Smooth muscle cell (in vitro differentiated cells): ENCODE results near the gene AURKA. TPM values are rescaled to one million over a fixed set of nuclear protein-coding genes. Genes with fewer than 3 reads are reported as not detected.

Experiments
- DNase-seq: peaks from one replicate; lab custom pipeline; 2025; ENCODE audit not compliant: unreplicated experiment; lab: John Stamatoyannopoulos, UW
- H2AFZ ChIP-seq: fragments of 200-600 bp; sonication (generic); 2 replicates; pipeline ENCODE4 v1.6.0; 2016; ENCODE audit warnings: antibody characterized with exemption, low read depth, mild to moderate bottlenecking
- H3F3A ChIP-seq: fragments of 200-600 bp; sonication (generic); 2 replicates; pipeline ENCODE4 v1.6.0; 2017; ENCODE audit warnings: antibody characterized with exemption, low read depth
- H3K27ac ChIP-seq: fragments of 200-600 bp; sonication (generic); 2 replicates; pipeline ENCODE4 v1.5.1; 2016; ENCODE audit warnings: low read depth, mild to moderate bottlenecking
- H3K27me3 ChIP-seq: fragments of 200-600 bp; sonication (generic); 2 replicates; pipeline ENCODE4 v1.6.1; 2016; ENCODE audit warnings: low read depth, mild to moderate bottlenecking
- H3K36me3 ChIP-seq: fragments of 200-600 bp; sonication (generic); 2 replicates; pipeline ENCODE4 v1.5.1; 2016; ENCODE audit warnings: low read depth
- H3K4me1 ChIP-seq: fragments of 200-600 bp; sonication (generic); 2 replicates; pipeline ENCODE4 v1.5.1; 2016; ENCODE audit warnings: low read depth
- H3K4me2 ChIP-seq: fragments of 200-600 bp; sonication (generic); 2 replicates; pipeline ENCODE4 v1.6.0; 2016; ENCODE audit warnings: mild to moderate bottlenecking
- H3K4me3 ChIP-seq: fragments of 200-600 bp; sonication (generic); 2 replicates; pipeline ENCODE4 v1.5.1; 2016; ENCODE audit warnings: mild to moderate bottlenecking
- H3K79me2 ChIP-seq: fragments of 200-600 bp; sonication (generic); 2 replicates; pipeline ENCODE4 v1.6.0; 2016; ENCODE audit warnings: low read depth, mild to moderate bottlenecking
- H3K9ac ChIP-seq: fragments of 200-600 bp; sonication (generic); 2 replicates; pipeline ENCODE4 v1.6.0; 2016; ENCODE audit warnings: low read depth
- H3K9me3 ChIP-seq: fragments of 200-600 bp; sonication (generic); replicated peaks from 2 replicates; pipeline ENCODE4 v1.5.1; 2016; ENCODE audit warnings: low read depth
- H4K20me1 ChIP-seq: fragments of 200-600 bp; sonication (generic); 2 replicates; pipeline ENCODE4 v1.6.0; 2016; ENCODE audit warnings: low read depth
- WGBS: methylation state at CpG from one replicate; pipeline ENCODE4 v1.1.7; 2016; ENCODE audit warnings: low lambda C conversion rate; 5-methylcytosine and 5-hydroxymethylcytosine counted together
- polyA plus RNA-seq: library from polyadenylated mRNA; unstranded; fragments of >200 nt; fragmentation: Nextera tagmentation; extraction: Ambion mirVana; gene quantifications from 2 replicates; pipeline ENCODE4 v1.2.1, GENCODE V29; 2016
- total RNA-seq: library from RNA; depleted of rRNA; stranded (reverse); fragments of >200 nt; gene quantifications from 2 replicates; pipeline ENCODE4 v1.2.3, GENCODE V29; 2014
- TF ChIP-seq, protein P1 (sequence below): fragments of 200-600 bp; sonication (generic); IDR thresholded peaks from 2 replicates; pipeline ENCODE4 v1.5.1; 2017; ENCODE audit warnings: borderline replicate concordance, mild to moderate bottlenecking, antibody characterized with exemption; ENCODE audit not compliant: insufficient read depth, poor library complexity, severe bottlenecking

AURKA gene
- total and polyA plus RNA-seq, 2 experiments from 2014 or later: 12.7 to 13.9 TPM

DNA sequence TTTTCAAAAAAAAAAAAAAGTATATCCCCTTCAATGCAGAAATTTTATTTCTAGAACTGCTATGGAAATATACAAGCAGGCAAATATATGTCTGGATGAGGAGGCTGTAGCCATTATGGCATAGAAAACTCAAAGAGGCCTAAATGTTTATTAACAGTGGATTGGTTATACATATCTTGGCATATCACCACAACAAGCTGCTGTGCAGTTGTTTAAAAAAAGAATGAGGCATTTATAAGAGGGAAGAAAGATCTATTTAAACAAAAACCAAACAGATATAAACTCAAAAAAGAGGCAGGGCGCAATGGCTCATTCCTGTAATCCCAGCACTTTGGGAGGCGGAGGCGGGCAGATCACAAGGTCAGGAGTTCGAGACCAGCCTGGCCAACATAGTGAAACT lies 46.3 kb upstream of the AURKA start:
- no peaks in the 10 kb centered on the region for H4K20me1 ChIP-seq
- no peaks in the 10 kb centered on the region for H3K27me3 ChIP-seq
- H3K4me3 ChIP-seq: no peak overlapping the region
- no peak overlapping the region for H3K27ac ChIP-seq
- no peaks in the 10 kb centered on the region for H3K36me3 ChIP-seq
- no peak overlapping the region for H3K9ac ChIP-seq
- DNase-seq: no peak
- H3K4me2 ChIP-seq: no peak overlapping the region
- no peak overlapping the region for H2AFZ ChIP-seq
- TF ChIP-seq, protein P1, sequence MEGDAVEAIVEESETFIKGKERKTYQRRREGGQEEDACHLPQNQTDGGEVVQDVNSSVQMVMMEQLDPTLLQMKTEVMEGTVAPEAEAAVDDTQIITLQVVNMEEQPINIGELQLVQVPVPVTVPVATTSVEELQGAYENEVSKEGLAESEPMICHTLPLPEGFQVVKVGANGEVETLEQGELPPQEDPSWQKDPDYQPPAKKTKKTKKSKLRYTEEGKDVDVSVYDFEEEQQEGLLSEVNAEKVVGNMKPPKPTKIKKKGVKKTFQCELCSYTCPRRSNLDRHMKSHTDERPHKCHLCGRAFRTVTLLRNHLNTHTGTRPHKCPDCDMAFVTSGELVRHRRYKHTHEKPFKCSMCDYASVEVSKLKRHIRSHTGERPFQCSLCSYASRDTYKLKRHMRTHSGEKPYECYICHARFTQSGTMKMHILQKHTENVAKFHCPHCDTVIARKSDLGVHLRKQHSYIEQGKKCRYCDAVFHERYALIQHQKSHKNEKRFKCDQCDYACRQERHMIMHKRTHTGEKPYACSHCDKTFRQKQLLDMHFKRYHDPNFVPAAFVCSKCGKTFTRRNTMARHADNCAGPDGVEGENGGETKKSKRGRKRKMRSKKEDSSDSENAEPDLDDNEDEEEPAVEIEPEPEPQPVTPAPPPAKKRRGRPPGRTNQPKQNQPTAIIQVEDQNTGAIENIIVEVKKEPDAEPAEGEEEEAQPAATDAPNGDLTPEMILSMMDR: no peak
- no peaks in the 10 kb centered on the region for H3K9me3 ChIP-seq
- WGBS: 91% methylated on average over 4 of the region's 4 CpGs
- H3F3A ChIP-seq: peaks cover 23% of the 10 kb centered on the region
- H3K79me2 ChIP-seq: no peaks in the 10 kb centered on the region
- H3K4me1 ChIP-seq: peaks cover 7% of the 10 kb centered on the region

GRCh38 chr20:56437196-56437960 lies 45.4 kb upstream of the AURKA start:
- no peaks in the 10 kb centered on the region for H3K79me2 ChIP-seq
- H2AFZ ChIP-seq: no peak overlapping the region
- H3K4me1 ChIP-seq: peaks cover 7% of the 10 kb centered on the region
- no peak overlapping the region for H3K9ac ChIP-seq
- H3K36me3 ChIP-seq: no peaks in the 10 kb centered on the region
- TF ChIP-seq, protein P1: no peak
- peaks cover 23% of the 10 kb centered on the region for H3F3A ChIP-seq
- H3K27ac ChIP-seq: no peak overlapping the region
- no peaks in the 10 kb centered on the region for H3K9me3 ChIP-seq
- H4K20me1 ChIP-seq: no peaks in the 10 kb centered on the region
- no peak overlapping the region for H3K4me3 ChIP-seq
- no peak for DNase-seq
- no peak overlapping the region for H3K4me2 ChIP-seq
- WGBS: 93% methylated on average over 12 of the region's 20 CpGs
- no peaks in the 10 kb centered on the region for H3K27me3 ChIP-seq

DNA sequence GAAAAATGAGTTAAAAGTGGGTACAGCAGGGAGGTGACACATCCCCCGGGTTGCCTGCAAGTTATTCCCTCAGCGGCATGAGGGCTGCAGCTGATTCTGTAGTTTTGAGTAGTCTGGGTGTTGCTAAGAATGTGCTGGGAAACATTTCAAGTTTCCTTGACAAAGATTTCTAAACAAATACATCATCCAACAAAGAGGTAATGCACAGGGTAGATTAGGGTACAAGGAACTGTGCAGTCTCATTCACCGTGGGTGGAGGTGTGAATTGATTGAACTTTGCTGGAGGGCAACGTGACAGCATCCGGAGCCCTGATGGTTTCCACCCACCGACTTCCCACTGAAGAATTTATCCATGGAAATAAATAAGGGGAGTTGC lies 41.9 kb upstream of the AURKA start:
- H3K9ac ChIP-seq: no peak overlapping the region
- no peaks in the 10 kb centered on the region for H3K9me3 ChIP-seq
- peak overlapping the region; percentile 13 for H3K27ac ChIP-seq
- H3K27me3 ChIP-seq: no peaks in the 10 kb centered on the region
- no peaks in the 10 kb centered on the region for H3K36me3 ChIP-seq
- peaks cover 7% of the 10 kb centered on the region for H3F3A ChIP-seq
- H3K4me3 ChIP-seq: no peak overlapping the region
- H3K79me2 ChIP-seq: no peaks in the 10 kb centered on the region
- H3K4me1 ChIP-seq: no peaks in the 10 kb centered on the region
- no peak overlapping the region for H2AFZ ChIP-seq
- 41% methylated on average over 6 of the region's 6 CpGs for WGBS
- no peak for DNase-seq
- no peak overlapping the region for H3K4me2 ChIP-seq
- no peaks in the 10 kb centered on the region for H4K20me1 ChIP-seq
- TF ChIP-seq, protein P1: no peak
